HL-60 (cell line): ENCODE results near the gene TMEM204.

Experiments
- DNase-seq, 2 experiments: peaks; one replicate each; pipeline ENCODE4 v3.0.0-alpha.2; 2010 to 2020; ENCODE audit warnings: low read depth in 1 of 2, low spot score in 1 of 2
- H3K27ac ChIP-seq: fragments of 250-450 bp; sonication (Bioruptor Pico); replicated peaks from 2 replicates; pipeline ENCODE4 v1.5.1; 2020; ENCODE audit warnings: mild to moderate bottlenecking, moderate library complexity
- H3K27me3 ChIP-seq: fragments of 250-450 bp; sonication (Bioruptor Pico); 2 replicates; pipeline ENCODE4 v1.5.1; 2021; ENCODE audit warnings: mild to moderate bottlenecking, moderate library complexity; ENCODE audit not compliant: insufficient read depth, poor library complexity, severe bottlenecking
- H3K4me3 ChIP-seq: replicated peaks from 2 replicates; pipeline ENCODE4 v1.5.1; 2011; ENCODE audit warnings: mild to moderate bottlenecking, control low read depth, low read length; ENCODE audit not compliant: insufficient read depth
- GABPA ChIP-seq: IDR thresholded peaks from 2 replicates; pipeline ENCODE4 v1.6.1; 2012; ENCODE audit warnings: low read depth
- POLR2AphosphoS5 ChIP-seq: IDR thresholded peaks from 2 replicates; pipeline ENCODE4 v1.6.1; 2012; ENCODE audit warnings: low read depth
- SPI1 ChIP-seq: IDR thresholded peaks from 2 replicates; pipeline ENCODE4 v1.6.1; 2012; ENCODE audit warnings: low read depth, mild to moderate bottlenecking, borderline replicate concordance
- TF ChIP-seq, protein P1 (sequence below): IDR thresholded peaks from one replicate; pipeline ENCODE4 v1.5.1; 2011; ENCODE audit warnings: low read length, control low read depth, inconsistent platforms; ENCODE audit not compliant: insufficient read depth
- TF ChIP-seq, protein P2 (sequence below): IDR thresholded peaks from 2 replicates; pipeline ENCODE4 v1.6.1; 2012; ENCODE audit warnings: low read depth; ENCODE audit not compliant: insufficient replicate concordance

The TMEM204 gene

GRCh38 chr16:1493746-1494094, 39.7 kb upstream of the TMEM204 start:
- DNase-seq: no peak
- Histone ChIP-seq H3K27me3 (no peaks in the 10 kb centered on the region), H3K4me3 (peak overlapping the region; percentile 71), H3K27ac (peak overlapping the region; percentile 99)
- no peak for TF ChIP-seq POLR2AphosphoS5
- no peak for TF ChIP-seq SPI1
- TF ChIP-seq, protein P1, sequence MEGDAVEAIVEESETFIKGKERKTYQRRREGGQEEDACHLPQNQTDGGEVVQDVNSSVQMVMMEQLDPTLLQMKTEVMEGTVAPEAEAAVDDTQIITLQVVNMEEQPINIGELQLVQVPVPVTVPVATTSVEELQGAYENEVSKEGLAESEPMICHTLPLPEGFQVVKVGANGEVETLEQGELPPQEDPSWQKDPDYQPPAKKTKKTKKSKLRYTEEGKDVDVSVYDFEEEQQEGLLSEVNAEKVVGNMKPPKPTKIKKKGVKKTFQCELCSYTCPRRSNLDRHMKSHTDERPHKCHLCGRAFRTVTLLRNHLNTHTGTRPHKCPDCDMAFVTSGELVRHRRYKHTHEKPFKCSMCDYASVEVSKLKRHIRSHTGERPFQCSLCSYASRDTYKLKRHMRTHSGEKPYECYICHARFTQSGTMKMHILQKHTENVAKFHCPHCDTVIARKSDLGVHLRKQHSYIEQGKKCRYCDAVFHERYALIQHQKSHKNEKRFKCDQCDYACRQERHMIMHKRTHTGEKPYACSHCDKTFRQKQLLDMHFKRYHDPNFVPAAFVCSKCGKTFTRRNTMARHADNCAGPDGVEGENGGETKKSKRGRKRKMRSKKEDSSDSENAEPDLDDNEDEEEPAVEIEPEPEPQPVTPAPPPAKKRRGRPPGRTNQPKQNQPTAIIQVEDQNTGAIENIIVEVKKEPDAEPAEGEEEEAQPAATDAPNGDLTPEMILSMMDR: no peak
- no peak for TF ChIP-seq GABPA
- TF ChIP-seq, protein P2, sequence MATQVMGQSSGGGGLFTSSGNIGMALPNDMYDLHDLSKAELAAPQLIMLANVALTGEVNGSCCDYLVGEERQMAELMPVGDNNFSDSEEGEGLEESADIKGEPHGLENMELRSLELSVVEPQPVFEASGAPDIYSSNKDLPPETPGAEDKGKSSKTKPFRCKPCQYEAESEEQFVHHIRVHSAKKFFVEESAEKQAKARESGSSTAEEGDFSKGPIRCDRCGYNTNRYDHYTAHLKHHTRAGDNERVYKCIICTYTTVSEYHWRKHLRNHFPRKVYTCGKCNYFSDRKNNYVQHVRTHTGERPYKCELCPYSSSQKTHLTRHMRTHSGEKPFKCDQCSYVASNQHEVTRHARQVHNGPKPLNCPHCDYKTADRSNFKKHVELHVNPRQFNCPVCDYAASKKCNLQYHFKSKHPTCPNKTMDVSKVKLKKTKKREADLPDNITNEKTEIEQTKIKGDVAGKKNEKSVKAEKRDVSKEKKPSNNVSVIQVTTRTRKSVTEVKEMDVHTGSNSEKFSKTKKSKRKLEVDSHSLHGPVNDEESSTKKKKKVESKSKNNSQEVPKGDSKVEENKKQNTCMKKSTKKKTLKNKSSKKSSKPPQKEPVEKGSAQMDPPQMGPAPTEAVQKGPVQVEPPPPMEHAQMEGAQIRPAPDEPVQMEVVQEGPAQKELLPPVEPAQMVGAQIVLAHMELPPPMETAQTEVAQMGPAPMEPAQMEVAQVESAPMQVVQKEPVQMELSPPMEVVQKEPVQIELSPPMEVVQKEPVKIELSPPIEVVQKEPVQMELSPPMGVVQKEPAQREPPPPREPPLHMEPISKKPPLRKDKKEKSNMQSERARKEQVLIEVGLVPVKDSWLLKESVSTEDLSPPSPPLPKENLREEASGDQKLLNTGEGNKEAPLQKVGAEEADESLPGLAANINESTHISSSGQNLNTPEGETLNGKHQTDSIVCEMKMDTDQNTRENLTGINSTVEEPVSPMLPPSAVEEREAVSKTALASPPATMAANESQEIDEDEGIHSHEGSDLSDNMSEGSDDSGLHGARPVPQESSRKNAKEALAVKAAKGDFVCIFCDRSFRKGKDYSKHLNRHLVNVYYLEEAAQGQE: no peak

- Histone ChIP-seq H3K4me3 (peak overlapping the region; percentile 71), H3K27ac (peak overlapping the region; percentile 99), H3K27me3 (no peaks in the 10 kb centered on the region)
- DNase-seq: no peak
- TF ChIP-seq POLR2AphosphoS5: no peak
- no peak for TF ChIP-seq GABPA
- TF ChIP-seq SPI1: no peak
- TF ChIP-seq, protein P2: no peak
- TF ChIP-seq, protein P1: no peak
Measured at GRCh38 chr16:1494129-1494640, 39.3 kb upstream of the TMEM204 start.

- Histone ChIP-seq H3K27ac (no peak overlapping the region), H3K27me3 (no peaks in the 10 kb centered on the region), H3K4me3 (no peak overlapping the region)
- DNase-seq: no peak
- TF ChIP-seq, protein P2: no peak
- TF ChIP-seq GABPA: no peak
- TF ChIP-seq POLR2AphosphoS5: no peak
- TF ChIP-seq, protein P1: no peak
- no peak for TF ChIP-seq SPI1
Measured at GRCh38 chr16:1494711-1495110, 38.8 kb upstream of the TMEM204 start.
